Fibroblast of lung (primary cell): ENCODE measurements around the gene RPRD1A.

Experiments
- EZH2 ChIP-seq: IDR thresholded peaks from 2 replicates; pipeline ENCODE4 v1.5.1; 2012; ENCODE audit warnings: low read length, control low read depth, mild to moderate bottlenecking; ENCODE audit errors: missing control alignments
- TF ChIP-seq, protein P1 (sequence below), 2 donors: IDR thresholded peaks in 1 of 2; conservative IDR thresholded peaks in 1 of 2; 1 replicate in 1 of 2; 2 replicates in 1 of 2; pipeline ENCODE4 v1.5.1; 2011 to 2012; ENCODE audit warnings: low read length in 2 of 2, control low read depth in 1 of 2, inconsistent platforms in 1 of 2, low read depth in 1 of 2, mild to moderate bottlenecking in 1 of 2

GRCh38 chr18:35979112-35979511 is 88.2 kb downstream of the RPRD1A start:
- TF ChIP-seq, protein P1, sequence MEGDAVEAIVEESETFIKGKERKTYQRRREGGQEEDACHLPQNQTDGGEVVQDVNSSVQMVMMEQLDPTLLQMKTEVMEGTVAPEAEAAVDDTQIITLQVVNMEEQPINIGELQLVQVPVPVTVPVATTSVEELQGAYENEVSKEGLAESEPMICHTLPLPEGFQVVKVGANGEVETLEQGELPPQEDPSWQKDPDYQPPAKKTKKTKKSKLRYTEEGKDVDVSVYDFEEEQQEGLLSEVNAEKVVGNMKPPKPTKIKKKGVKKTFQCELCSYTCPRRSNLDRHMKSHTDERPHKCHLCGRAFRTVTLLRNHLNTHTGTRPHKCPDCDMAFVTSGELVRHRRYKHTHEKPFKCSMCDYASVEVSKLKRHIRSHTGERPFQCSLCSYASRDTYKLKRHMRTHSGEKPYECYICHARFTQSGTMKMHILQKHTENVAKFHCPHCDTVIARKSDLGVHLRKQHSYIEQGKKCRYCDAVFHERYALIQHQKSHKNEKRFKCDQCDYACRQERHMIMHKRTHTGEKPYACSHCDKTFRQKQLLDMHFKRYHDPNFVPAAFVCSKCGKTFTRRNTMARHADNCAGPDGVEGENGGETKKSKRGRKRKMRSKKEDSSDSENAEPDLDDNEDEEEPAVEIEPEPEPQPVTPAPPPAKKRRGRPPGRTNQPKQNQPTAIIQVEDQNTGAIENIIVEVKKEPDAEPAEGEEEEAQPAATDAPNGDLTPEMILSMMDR (conservative IDR thresholded peaks at IDR 0.05 in 1 of 2, IDR thresholded peaks at IDR 0.05 in 1 of 2; ENCODE audit: low read depth in 1 of 2, low read length in 2 of 2) = no peak
- TF ChIP-seq EZH2 = no peak
